HUES64 (cell line): Measurements from ENCODE around the gene GRIN2C.

Experiments
- H3K27ac ChIP-seq: 2 replicates; pipeline ENCODE4 v1.7.0; 2013; ENCODE audit warnings: low read depth, low read length, inconsistent platforms
- H3K27me3 ChIP-seq: 2 replicates; pipeline ENCODE4 v1.6.1; 2013; ENCODE audit warnings: mild to moderate bottlenecking, low read length; ENCODE audit not compliant: insufficient read depth
- H3K36me3 ChIP-seq: 2 replicates; pipeline ENCODE4 v1.6.1; 2013; ENCODE audit warnings: mild to moderate bottlenecking, low read length; ENCODE audit not compliant: insufficient read depth
- H3K4me1 ChIP-seq: 2 replicates; pipeline ENCODE4 v1.6.1; 2013; ENCODE audit warnings: mild to moderate bottlenecking, low read length, moderate library complexity; ENCODE audit not compliant: insufficient read depth
- H3K4me3 ChIP-seq: 2 replicates; pipeline ENCODE4 v1.5.1; 2013; ENCODE audit warnings: mild to moderate bottlenecking, low read length, moderate library complexity
- H3K9ac ChIP-seq: 2 replicates; pipeline ENCODE4 v1.6.1; 2013; ENCODE audit warnings: mild to moderate bottlenecking, low read depth, low read length
- H3K9me3 ChIP-seq: 2 replicates; pipeline ENCODE4 v1.6.1; 2013; ENCODE audit warnings: low read depth, low read length; ENCODE audit not compliant: insufficient read depth
- WGBS: fragments of 150-250, 120-280 bp; methylation state at CpG from one replicate; pipeline ENCODE4 v1.1.7; 2013; ENCODE audit warnings: missing lambda C conversion rate; 5-methylcytosine and 5-hydroxymethylcytosine counted together

The GRIN2C gene

GRCh38 chr17:74853048-74853397, 6.7 kb downstream of the GRIN2C start:
- Histone ChIP-seq H3K4me1 (peaks cover 4% of the 10 kb centered on the region; the same call in 1 of the 2 replicates), H3K4me3 (peak overlapping the region; percentile 54), H3K27me3 (peaks cover 95% of the 10 kb centered on the region), H3K27ac (no peak overlapping the region), H3K36me3 (no peaks in the 10 kb centered on the region), H3K9me3 (no peaks in the 10 kb centered on the region), H3K9ac (no peak overlapping the region)
- 14% methylated on average over 9 of the region's 9 CpGs for WGBS

- Histone ChIP-seq H3K27me3 (peaks cover 93% of the 10 kb centered on the region), H3K4me3 (peak overlapping the region; percentile 54)
Measured at GRCh38 chr17:74852237-74853047, 7.2 kb downstream of the GRIN2C start.

GRCh38 chr17:74851612-74852236, 8.0 kb downstream of the GRIN2C start:
- no peak overlapping the region for H3K9ac ChIP-seq
- WGBS, result 80% methylated on average over 29 of the region's 29 CpGs
- no peak overlapping the region for H3K27ac ChIP-seq
- peak overlapping the region; percentile 23; the same call in 1 of the 2 replicates for H3K4me3 ChIP-seq
- no peaks in the 10 kb centered on the region for H3K9me3 ChIP-seq
- H3K4me1 ChIP-seq, result peaks cover 4% of the 10 kb centered on the region; the same call in 1 of the 2 replicates
- H3K36me3 ChIP-seq, result no peaks in the 10 kb centered on the region
- H3K27me3 ChIP-seq, result peaks cover 87% of the 10 kb centered on the region

More at GRCh38 chr17:74852237-74853047, 7.2 kb downstream of the GRIN2C start:
- WGBS, result 12% methylated on average over 76 of the region's 76 CpGs
- Histone ChIP-seq H3K9ac (no peak overlapping the region), H3K36me3 (no peaks in the 10 kb centered on the region), H3K4me1 (peaks cover 4% of the 10 kb centered on the region; the same call in 1 of the 2 replicates), H3K27ac (no peak overlapping the region), H3K9me3 (no peaks in the 10 kb centered on the region)

GRCh38 chr17:74850914-74851313, 8.8 kb downstream of the GRIN2C start:
- H3K27me3 ChIP-seq, result peaks cover 89% of the 10 kb centered on the region
- no peaks in the 10 kb centered on the region for H3K36me3 ChIP-seq

GRCh38 chr17:74850310-74850709, 9.4 kb downstream of the GRIN2C start:
- H3K9me3 ChIP-seq, result no peaks in the 10 kb centered on the region
- WGBS, result 78% methylated on average over 17 of the region's 17 CpGs
- peaks cover 89% of the 10 kb centered on the region for H3K27me3 ChIP-seq
- H3K27ac ChIP-seq, result no peak overlapping the region
- no peak overlapping the region for H3K9ac ChIP-seq
- peaks cover 4% of the 10 kb centered on the region; the same call in 1 of the 2 replicates for H3K4me1 ChIP-seq
- no peak overlapping the region for H3K4me3 ChIP-seq
- H3K36me3 ChIP-seq, result no peaks in the 10 kb centered on the region

More at GRCh38 chr17:74850914-74851313, 8.8 kb downstream of the GRIN2C start:
- Histone ChIP-seq H3K9me3 (no peaks in the 10 kb centered on the region), H3K27ac (no peak overlapping the region), H3K4me1 (peaks cover 4% of the 10 kb centered on the region; the same call in 1 of the 2 replicates), H3K9ac (no peak overlapping the region), H3K4me3 (no peak overlapping the region)
- 68% methylated on average over 3 of the region's 3 CpGs for WGBS

GRCh38 chr17:74848656-74849399, 10.9 kb downstream of the GRIN2C start:
- 67% methylated on average over 9 of the region's 9 CpGs for WGBS
- Histone ChIP-seq H3K9ac (no peak overlapping the region), H3K9me3 (no peaks in the 10 kb centered on the region), H3K4me3 (no peak overlapping the region), H3K27me3 (peaks cover 86% of the 10 kb centered on the region), H3K27ac (no peak overlapping the region), H3K36me3 (no peaks in the 10 kb centered on the region), H3K4me1 (peaks cover 4% of the 10 kb centered on the region; the same call in 1 of the 2 replicates)

GRCh38 chr17:74846621-74847020, 13.1 kb downstream of the GRIN2C start:
- Histone ChIP-seq H3K27me3 (peaks cover 87% of the 10 kb centered on the region), H3K9ac (no peak overlapping the region), H3K36me3 (no peaks in the 10 kb centered on the region), H3K27ac (no peak overlapping the region), H3K4me1 (no peaks in the 10 kb centered on the region), H3K4me3 (no peak overlapping the region), H3K9me3 (no peaks in the 10 kb centered on the region)
- 95% methylated on average over 16 of the region's 16 CpGs for WGBS

- no peak overlapping the region for H3K27ac ChIP-seq
- H3K4me3 ChIP-seq, result 0 out of 2 replicates have a peak overlapping the region, but pooled peaks have one; percentile 16
- H3K9ac ChIP-seq, result no peak overlapping the region
- peaks cover 13% of the 10 kb centered on the region for H3K4me1 ChIP-seq
- no peaks in the 10 kb centered on the region for H3K9me3 ChIP-seq
- H3K36me3 ChIP-seq, result no peaks in the 10 kb centered on the region
- 33% methylated on average over 26 of the region's 26 CpGs for WGBS
- peaks cover 58% of the 10 kb centered on the region for H3K27me3 ChIP-seq
Measured at GRCh38 chr17:74843352-74843627, 16.4 kb downstream of the GRIN2C start.

GRCh38 chr17:74842599-74843351, 16.9 kb downstream of the GRIN2C start:
- Histone ChIP-seq H3K9ac (peak overlapping the region; percentile 64; the same call in 1 of the 2 replicates), H3K4me1 (peaks cover 13% of the 10 kb centered on the region), H3K27ac (no peak overlapping the region), H3K9me3 (no peaks in the 10 kb centered on the region), H3K27me3 (peaks cover 53% of the 10 kb centered on the region), H3K36me3 (no peaks in the 10 kb centered on the region), H3K4me3 (peak overlapping the region; percentile 65)
- 5% methylated on average over 88 of the region's 88 CpGs for WGBS

- no peak overlapping the region for H3K27ac ChIP-seq
- no peaks in the 10 kb centered on the region for H3K9me3 ChIP-seq
- peaks cover 52% of the 10 kb centered on the region for H3K27me3 ChIP-seq
- no peaks in the 10 kb centered on the region for H3K36me3 ChIP-seq
- H3K4me1 ChIP-seq, result peaks cover 13% of the 10 kb centered on the region
- H3K4me3 ChIP-seq, result peak overlapping the region; percentile 65
- 55% methylated on average over 8 of the region's 8 CpGs for WGBS
- H3K9ac ChIP-seq, result no peak overlapping the region
Measured at GRCh38 chr17:74842146-74842598, 17.5 kb downstream of the GRIN2C start.
